WTC11 (cell line): ENCODE results near the gene TAS1R1.

Source experiments
- CREB1 ChIP-seq: sonication (generic); formaldehyde crosslinking; IDR thresholded peaks from 2 replicates; pipeline ENCODE4 v1.8.0; 2023; ENCODE audit warnings: mild to moderate bottlenecking, missing genetic modification reagents
- CTCF ChIP-seq: fragments of 200-600 bp; IDR thresholded peaks from 2 replicates; pipeline ENCODE4 v1.8.0; 2022; ENCODE audit warnings: antibody characterized with exemption
- ZNF425 ChIP-seq: fragments of 250-450 bp; sonication (Bioruptor Pico); conservative IDR thresholded peaks from 2 replicates; pipeline ENCODE4 v1.9.0; 2021; ENCODE audit warnings: mild to moderate bottlenecking
- TF ChIP-seq, protein P1 (sequence below): sonication (generic); formaldehyde crosslinking; IDR thresholded peaks from 2 replicates; pipeline ENCODE4 v1.8.1; 2023; ENCODE audit warnings: mild to moderate bottlenecking, missing genetic modification reagents, moderate library complexity

- TF ChIP-seq CTCF (no peak), CREB1 (no peak), ZNF425 (CRISPR knock-in tag) (no peak)
- TF ChIP-seq, protein P1, sequence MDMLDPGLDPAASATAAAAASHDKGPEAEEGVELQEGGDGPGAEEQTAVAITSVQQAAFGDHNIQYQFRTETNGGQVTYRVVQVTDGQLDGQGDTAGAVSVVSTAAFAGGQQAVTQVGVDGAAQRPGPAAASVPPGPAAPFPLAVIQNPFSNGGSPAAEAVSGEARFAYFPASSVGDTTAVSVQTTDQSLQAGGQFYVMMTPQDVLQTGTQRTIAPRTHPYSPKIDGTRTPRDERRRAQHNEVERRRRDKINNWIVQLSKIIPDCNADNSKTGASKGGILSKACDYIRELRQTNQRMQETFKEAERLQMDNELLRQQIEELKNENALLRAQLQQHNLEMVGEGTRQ (CRISPR knock-in tag), result no peak
These were observed 48.7 kb upstream of the TAS1R1 start for GRCh38 chr1:6506210-6507036.
